ENCODE measurements around the gene MYO9B. TPM values are rescaled to one million over a fixed set of nuclear protein-coding genes. Genes with fewer than 3 reads are reported as not detected.
A peak's percentile ranks its signal among the peaks of the same experiment; 100 is the strongest.

The MYO9B gene
- total RNA-seq, 2 donors from 2014 or later = 79.4 to 96.8 TPM

DNA sequence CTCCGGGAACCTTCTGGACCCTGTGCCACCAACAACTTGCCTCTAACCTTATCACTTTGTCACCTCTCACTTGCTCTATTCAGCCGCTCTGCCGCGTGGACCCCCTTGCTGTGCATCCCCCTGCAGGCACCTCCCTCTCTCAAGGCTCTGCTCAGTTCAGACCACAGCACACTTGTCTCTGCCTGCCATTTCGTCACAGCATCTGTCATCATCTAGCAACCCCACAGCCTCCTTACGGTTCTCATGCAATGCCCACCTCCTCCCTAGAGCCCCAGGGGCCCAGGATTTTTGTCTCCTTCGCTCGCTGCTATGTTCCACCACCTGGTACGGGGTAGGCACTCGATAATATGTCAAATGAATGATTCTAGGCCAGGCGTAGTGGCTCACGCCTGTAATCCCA is 5.2 kb upstream of the MYO9B start:
- H3K27ac Mint-ChIP-seq = peak overlapping the region; percentile 27
- WGBS, 2 experiments (ENCODE audit: insufficient coverage in 1 of 2, insufficient read length in 1 of 2) = 92 to 94% methylated on average over 9 to 12 of the region's 12 CpGs
- H3K36me3 ChIP-seq (ENCODE audit: control insufficient read depth, insufficient read depth, low read length) = peaks cover 44% of the 10 kb centered on the region

DNA sequence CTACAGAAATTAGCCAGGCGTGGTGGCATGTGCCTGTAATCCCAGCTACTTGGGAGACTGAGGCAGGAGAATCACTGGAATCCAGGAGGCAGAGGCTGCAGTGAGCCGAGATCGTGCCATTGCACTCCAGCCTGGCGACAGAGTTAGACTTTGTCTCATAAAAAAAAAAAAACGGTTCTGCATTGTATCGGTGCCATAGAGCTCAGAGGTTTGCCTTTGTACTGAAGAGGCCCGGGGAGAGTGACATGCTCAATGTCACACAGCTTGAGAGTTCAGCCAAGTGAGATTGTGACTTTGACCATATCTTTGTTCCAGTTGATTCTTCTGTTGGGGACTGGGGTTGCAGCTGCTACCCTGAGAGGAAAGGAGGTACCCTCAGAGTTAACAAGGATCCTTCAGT is 4.7 kb upstream of the MYO9B start:
- H3K27ac ChIP-seq (ENCODE audit: low read depth, low read length) = no peak overlapping the region
- Mint-ChIP-seq H3K27ac (peak overlapping the region; percentile 27), H3K4me3 (no peak overlapping the region), H3K27me3 (ENCODE audit: insufficient read depth) (no peaks in the 10 kb centered on the region), H3K4me1 (peaks cover 24% of the 10 kb centered on the region), H3K9me3 (no peaks in the 10 kb centered on the region), H3K36me3 (ENCODE audit: low read depth) (peaks cover 40% of the 10 kb centered on the region)
- H3K9ac ChIP-seq (ENCODE audit: extremely low read depth, low read length, poor library complexity, severe bottlenecking) = no peak overlapping the region
- peaks cover 4% of the 10 kb centered on the region for H3K4me1 ChIP-seq (ENCODE audit: control insufficient read depth, insufficient read depth, low read length)
- DNase-seq = no peak
- H3K27me3 ChIP-seq (ENCODE audit: control insufficient read depth, insufficient read depth, low read length, poor library complexity, severe bottlenecking) = no peaks in the 10 kb centered on the region
- no peaks in the 10 kb centered on the region for H3K9me3 ChIP-seq (ENCODE audit: control insufficient read depth, low read length)
- peaks cover 41% of the 10 kb centered on the region for H3K36me3 ChIP-seq (ENCODE audit: control insufficient read depth, insufficient read depth, low read length)
- 93 to 95% methylated on average over 6 to 7 of the region's 7 CpGs for whole genome bisulfite sequencing, 2 experiments (ENCODE audit: insufficient coverage in 1 of 2, insufficient read length in 1 of 2)
- TF ChIP-seq, protein P1, sequence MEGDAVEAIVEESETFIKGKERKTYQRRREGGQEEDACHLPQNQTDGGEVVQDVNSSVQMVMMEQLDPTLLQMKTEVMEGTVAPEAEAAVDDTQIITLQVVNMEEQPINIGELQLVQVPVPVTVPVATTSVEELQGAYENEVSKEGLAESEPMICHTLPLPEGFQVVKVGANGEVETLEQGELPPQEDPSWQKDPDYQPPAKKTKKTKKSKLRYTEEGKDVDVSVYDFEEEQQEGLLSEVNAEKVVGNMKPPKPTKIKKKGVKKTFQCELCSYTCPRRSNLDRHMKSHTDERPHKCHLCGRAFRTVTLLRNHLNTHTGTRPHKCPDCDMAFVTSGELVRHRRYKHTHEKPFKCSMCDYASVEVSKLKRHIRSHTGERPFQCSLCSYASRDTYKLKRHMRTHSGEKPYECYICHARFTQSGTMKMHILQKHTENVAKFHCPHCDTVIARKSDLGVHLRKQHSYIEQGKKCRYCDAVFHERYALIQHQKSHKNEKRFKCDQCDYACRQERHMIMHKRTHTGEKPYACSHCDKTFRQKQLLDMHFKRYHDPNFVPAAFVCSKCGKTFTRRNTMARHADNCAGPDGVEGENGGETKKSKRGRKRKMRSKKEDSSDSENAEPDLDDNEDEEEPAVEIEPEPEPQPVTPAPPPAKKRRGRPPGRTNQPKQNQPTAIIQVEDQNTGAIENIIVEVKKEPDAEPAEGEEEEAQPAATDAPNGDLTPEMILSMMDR (conservative IDR thresholded peaks at IDR 0.05) = no peak
- no peak overlapping the region for H3K4me3 ChIP-seq (ENCODE audit: low read length)

More for the DNA sequence above, 5.2 kb upstream of the MYO9B start:
- no peaks in the 10 kb centered on the region for H3K9me3 Mint-ChIP-seq
- H3K27me3 ChIP-seq (ENCODE audit: control insufficient read depth, insufficient read depth, low read length, poor library complexity, severe bottlenecking) = no peaks in the 10 kb centered on the region
- H3K9ac ChIP-seq (ENCODE audit: extremely low read depth, low read length, poor library complexity, severe bottlenecking) = no peak overlapping the region
- H3K4me3 Mint-ChIP-seq = no peak overlapping the region
- no peaks in the 10 kb centered on the region for H3K9me3 ChIP-seq (ENCODE audit: control insufficient read depth, low read length)
- peaks cover 40% of the 10 kb centered on the region for H3K36me3 Mint-ChIP-seq (ENCODE audit: low read depth)
- peaks cover 24% of the 10 kb centered on the region for H3K4me1 Mint-ChIP-seq
- H3K27ac ChIP-seq (ENCODE audit: low read depth, low read length) = no peak overlapping the region
- H3K4me3 ChIP-seq (ENCODE audit: low read length) = no peak overlapping the region
- DNase-seq = no peak
- no peaks in the 10 kb centered on the region for H3K27me3 Mint-ChIP-seq (ENCODE audit: insufficient read depth)
- H3K4me1 ChIP-seq (ENCODE audit: control insufficient read depth, insufficient read depth, low read length) = peaks cover 4% of the 10 kb centered on the region
- TF ChIP-seq, protein P1 (conservative IDR thresholded peaks at IDR 0.05) = no peak

DNA sequence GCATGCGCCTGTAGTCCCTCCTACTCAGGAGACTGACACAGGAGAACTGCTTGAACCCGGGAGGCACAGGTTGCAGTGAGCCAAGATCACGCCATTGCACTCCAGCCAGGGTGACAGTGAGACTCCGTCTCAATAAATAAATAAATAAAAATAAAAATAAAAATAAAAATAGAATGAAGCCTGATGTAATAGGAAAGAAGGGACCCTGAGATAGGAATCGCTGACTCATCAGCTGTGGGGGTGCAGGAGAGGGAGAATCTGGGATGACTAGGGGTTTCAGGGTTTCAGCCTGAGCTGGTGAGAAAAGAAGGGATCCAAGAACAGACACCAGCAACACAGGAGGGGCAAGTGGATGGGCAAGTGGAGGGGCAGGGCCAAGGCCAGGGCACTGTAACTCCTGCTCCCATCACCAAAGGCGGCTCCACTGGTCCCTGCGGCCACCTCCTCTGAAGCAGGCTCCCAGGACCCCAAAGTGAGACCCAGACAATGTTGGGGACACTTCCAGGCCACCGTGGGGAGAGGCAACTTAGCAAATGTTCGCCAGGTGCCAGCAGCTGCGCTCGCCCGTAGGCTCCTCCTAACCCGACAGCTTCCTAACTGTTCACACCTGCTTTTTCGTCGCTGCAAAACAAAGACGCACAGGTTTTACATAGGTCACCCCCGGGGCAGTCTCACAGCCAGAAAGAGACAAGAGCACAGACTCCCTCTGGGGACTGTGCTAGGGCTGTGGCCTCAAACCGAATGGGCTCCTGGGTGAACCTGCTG is 1.5 kb upstream of the MYO9B start:
- Histone ChIP-seq H3K27me3 (ENCODE audit: control insufficient read depth, insufficient read depth, low read length, poor library complexity, severe bottlenecking) (no peaks in the 10 kb centered on the region), H3K27ac (ENCODE audit: low read depth, low read length) (no peak overlapping the region), H3K4me1 (ENCODE audit: control insufficient read depth, insufficient read depth, low read length) (peaks cover 7% of the 10 kb centered on the region), H3K4me3 (ENCODE audit: low read length) (peak overlapping the region; percentile 95), H3K9me3 (ENCODE audit: control insufficient read depth, low read length) (no peaks in the 10 kb centered on the region), H3K9ac (ENCODE audit: extremely low read depth, low read length, poor library complexity, severe bottlenecking) (peak overlapping the region; percentile 91), H3K36me3 (ENCODE audit: control insufficient read depth, insufficient read depth, low read length) (peaks cover 26% of the 10 kb centered on the region)
- H3K4me3 Mint-ChIP-seq = peak overlapping the region; percentile 93
- WGBS, 2 experiments (ENCODE audit: insufficient coverage in 1 of 2, insufficient read length in 1 of 2) = 38 to 40% methylated on average over 15 to 16 of the region's 18 CpGs
- H3K9me3 Mint-ChIP-seq = no peaks in the 10 kb centered on the region
- DNase-seq = peak; percentile 77
- peaks cover 28% of the 10 kb centered on the region for H3K4me1 Mint-ChIP-seq
- no peaks in the 10 kb centered on the region for H3K27me3 Mint-ChIP-seq (ENCODE audit: insufficient read depth)
- peak overlapping the region; percentile 99 for H3K27ac Mint-ChIP-seq
- peaks cover 22% of the 10 kb centered on the region for H3K36me3 Mint-ChIP-seq (ENCODE audit: low read depth)
- TF ChIP-seq, protein P1 (conservative IDR thresholded peaks at IDR 0.05) = no peak
